Measurements from ENCODE around the gene GCSAM. TPM values are rescaled to one million over a fixed set of nuclear protein-coding genes. Genes with fewer than 3 reads are reported as not detected.

GCSAM gene
- total and polyA plus RNA-seq, 4 experiments from 2014 or later: 36.8 to 42.1 (median 41.1) TPM

DNA sequence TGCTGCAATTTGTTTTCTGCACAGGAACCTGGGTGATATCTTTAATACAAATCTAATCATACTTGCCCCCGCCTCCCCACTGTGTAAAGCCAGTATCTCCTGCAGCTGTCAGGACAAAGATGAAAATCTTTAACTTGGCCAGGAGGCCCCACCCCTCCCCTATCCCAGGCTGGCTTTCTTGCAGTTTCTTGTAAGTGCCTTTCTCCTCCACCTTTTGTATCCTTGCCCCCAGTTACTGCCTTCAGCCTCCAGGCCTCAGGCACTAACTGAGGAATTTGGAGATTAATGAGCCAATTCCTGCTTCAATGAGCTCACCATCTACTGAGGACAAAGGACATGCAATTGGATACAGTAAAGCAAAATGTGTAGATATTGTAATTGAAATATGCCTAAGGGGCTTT is 6.5 kb downstream of the GCSAM start:
- Histone ChIP-seq H3K4me3 (ENCODE audit: low read length in 2 of 2) (no peak overlapping the region), H3K27ac (ENCODE audit: low read depth, low read length) (peak overlapping the region; percentile 67), H3K9me3 (ENCODE audit: control insufficient read depth in 1 of 2, low read length in 2 of 2) (no peaks in the 10 kb centered on the region), H3K36me3 (ENCODE audit: insufficient read depth, low read length) (peaks cover 26% of the 10 kb centered on the region), H3K4me1 (ENCODE audit: insufficient read depth, low read length) (peaks cover 72% of the 10 kb centered on the region), H3K27me3 (ENCODE audit: insufficient read depth, low read length) (no peaks in the 10 kb centered on the region)
- Mint-ChIP-seq H3K4me1 (peaks cover 63 to 81% (median 73%) of the 10 kb centered on the region in 4 donors), H3K36me3 (peaks cover 50 to 52% of the 10 kb centered on the region in 2 donors), H3K9me3 (no peaks in the 10 kb centered on the region), H3K27me3 (no peaks in the 10 kb centered on the region), H3K4me3 (peak overlapping the region; percentile 58 to 76 (median 71)), H3K27ac (peak overlapping the region; percentile 78 to 97 (median 90))
- POLR2A ChIA-PET (ENCODE audit: partially characterized antibody): no interaction called here
- CTCF ChIA-PET (ENCODE audit: partially characterized antibody): interaction anchor here (0.6 to 3.7 kb wide), 3 partner anchors 11 to 20 kb away, joined by 3 to 23 read pairs (median 5); no protein-coding TSS in a partner anchor
- no peak for DNase-seq
- intact Hi-C loops (cut with micrococcal nuclease): loop anchor here (2.0 kb wide), 1 partner anchor 52 kb away; no protein-coding TSS in a partner anchor

DNA sequence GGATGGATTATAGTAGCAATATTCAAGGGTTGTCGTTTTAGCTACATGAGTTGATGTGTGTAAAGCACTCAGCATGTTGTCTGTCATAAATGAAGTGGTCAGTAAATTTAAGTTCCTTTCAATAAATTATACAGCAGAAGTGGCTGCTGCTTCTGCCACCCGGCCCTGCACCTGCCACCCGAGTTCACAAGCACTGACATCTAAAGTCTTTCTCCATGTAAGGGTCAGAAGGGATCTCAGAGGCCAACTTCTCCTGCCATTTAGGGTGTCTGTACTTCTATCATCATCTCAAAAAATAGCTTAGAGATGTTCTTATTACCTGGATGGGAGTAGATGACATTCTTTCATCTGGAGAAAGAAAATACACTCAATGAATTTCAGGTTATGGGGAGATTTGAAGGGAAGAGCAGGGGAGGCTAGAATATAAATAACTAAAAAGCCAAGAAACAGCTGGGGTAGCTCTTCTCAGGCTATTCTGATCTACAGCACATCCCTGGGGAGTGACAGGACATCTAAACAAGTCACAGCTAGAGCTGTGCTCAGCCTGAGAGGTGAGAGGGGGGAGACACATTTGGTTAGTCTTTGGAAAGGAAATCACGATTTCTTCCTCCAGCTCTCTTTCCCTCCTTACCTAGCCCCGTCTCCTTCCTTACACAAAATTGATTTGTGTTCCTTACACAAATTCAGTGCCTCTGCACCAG is 8.0 kb downstream of the GCSAM start:
- H3K9me3 Mint-ChIP-seq: no peaks in the 10 kb centered on the region
- intact Hi-C loops (cut with micrococcal nuclease): no loop called here
- H3K27ac Mint-ChIP-seq: peak overlapping the region; percentile 27 to 95 (median 74)
- ChIA-PET CTCF (ENCODE audit: partially characterized antibody) (interaction anchor here (1.2 to 2.8 kb wide), 6 partner anchors 8 to 14 kb away, joined by 3 to 15 read pairs (median 7); partner anchors contain the start of gene GCSAM), POLR2A (ENCODE audit: partially characterized antibody) (interaction anchor here (0.6 to 3.3 kb wide), 2 partner anchors 8 to 441 kb away, joined by 3 to 18 read pairs; partner anchors contain the start of gene GCSAM)
- Histone ChIP-seq H3K36me3 (ENCODE audit: insufficient read depth, low read length) (peaks cover 26% of the 10 kb centered on the region), H3K9me3 (ENCODE audit: control insufficient read depth in 1 of 2, low read length in 2 of 2) (no peaks in the 10 kb centered on the region), H3K27me3 (ENCODE audit: insufficient read depth, low read length) (no peaks in the 10 kb centered on the region), H3K4me3 (ENCODE audit: low read length in 2 of 2) (no peak overlapping the region), H3K4me1 (ENCODE audit: insufficient read depth, low read length) (peaks cover 72% of the 10 kb centered on the region), H3K27ac (ENCODE audit: low read depth, low read length) (no peak overlapping the region)
- peaks cover 44 to 50% of the 10 kb centered on the region in 2 donors for H3K36me3 Mint-ChIP-seq
- no peak for DNase-seq
- H3K4me3 Mint-ChIP-seq: peak overlapping the region in 2 of 8 donors; percentile 20 to 40
- peaks cover 62 to 79% (median 71%) of the 10 kb centered on the region in 4 donors for H3K4me1 Mint-ChIP-seq
- no peaks in the 10 kb centered on the region for H3K27me3 Mint-ChIP-seq

DNA sequence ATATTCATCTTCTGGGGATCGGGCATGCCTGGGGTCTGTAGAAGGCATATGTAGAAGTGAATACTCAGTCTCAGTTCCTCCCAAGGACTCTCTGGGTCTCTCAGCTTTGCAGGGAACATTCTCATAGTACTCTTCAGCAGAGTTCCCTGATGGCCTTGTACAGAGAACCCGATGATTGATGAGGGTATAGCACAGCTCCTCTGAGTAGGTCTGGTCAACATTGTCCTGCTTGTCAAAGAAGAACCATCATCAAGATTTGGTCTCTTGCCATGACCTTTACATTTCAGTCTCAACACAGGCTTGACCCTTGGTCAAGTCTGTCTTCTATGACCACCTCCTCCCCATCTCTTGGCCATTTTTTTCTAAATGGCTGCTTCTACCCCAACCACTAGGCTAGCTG is 9.5 kb downstream of the GCSAM start:
- Mint-ChIP-seq H3K4me1 (peaks cover 58 to 77% (median 67%) of the 10 kb centered on the region in 4 donors), H3K27ac (peak overlapping the region in 3 of 7 donors; percentile 11 to 25 (median 24)), H3K36me3 (peaks cover 44 to 46% of the 10 kb centered on the region in 2 donors), H3K9me3 (no peaks in the 10 kb centered on the region), H3K4me3 (no peak overlapping the region), H3K27me3 (no peaks in the 10 kb centered on the region)
- Histone ChIP-seq H3K4me3 (ENCODE audit: low read length in 2 of 2) (no peak overlapping the region), H3K27me3 (ENCODE audit: insufficient read depth, low read length) (no peaks in the 10 kb centered on the region), H3K4me1 (ENCODE audit: insufficient read depth, low read length) (peaks cover 67% of the 10 kb centered on the region), H3K36me3 (ENCODE audit: insufficient read depth, low read length) (peaks cover 26% of the 10 kb centered on the region), H3K9me3 (ENCODE audit: control insufficient read depth in 1 of 2, low read length in 2 of 2) (no peaks in the 10 kb centered on the region), H3K27ac (ENCODE audit: low read depth, low read length) (no peak overlapping the region)
- no peak for DNase-seq
- POLR2A ChIA-PET (ENCODE audit: partially characterized antibody): interaction anchor here (3.3 kb wide), 1 partner anchor 10 kb away, joined by 18 read pairs; the partner anchor contains the start of gene GCSAM
- intact Hi-C loops (cut with micrococcal nuclease): no loop called here
- CTCF ChIA-PET (ENCODE audit: partially characterized antibody): interaction anchor here (1.2 to 2.8 kb wide), 4 partner anchors 9 to 313 kb away, joined by 3 to 15 read pairs (median 7); partner anchors contain the start of gene GCSAM

DNA sequence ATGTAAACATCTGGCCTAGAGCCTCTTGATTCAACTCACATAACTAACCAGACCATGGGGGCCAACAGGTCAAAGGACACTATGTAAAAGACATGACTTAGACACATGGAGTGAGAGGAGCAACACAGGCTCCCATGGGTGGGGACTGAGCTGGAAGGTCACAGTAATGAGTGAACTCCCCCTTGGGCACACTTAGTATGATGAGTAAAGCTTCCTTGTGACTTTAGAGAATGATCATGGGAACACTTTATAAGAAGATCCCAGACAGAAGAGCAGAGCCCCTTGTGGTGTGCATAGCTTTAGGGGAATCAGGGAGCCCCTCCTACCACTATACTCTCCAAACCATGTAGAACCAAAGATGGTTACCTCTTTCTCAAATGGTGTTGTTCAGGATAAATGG is 10.2 kb downstream of the GCSAM start:
- Mint-ChIP-seq H3K27me3 (no peaks in the 10 kb centered on the region), H3K27ac (peak overlapping the region in 4 of 7 donors; percentile 1 to 26 (median 12)), H3K4me1 (peaks cover 52 to 75% (median 61%) of the 10 kb centered on the region in 4 donors), H3K9me3 (no peaks in the 10 kb centered on the region), H3K4me3 (no peak overlapping the region), H3K36me3 (peaks cover 44 to 46% of the 10 kb centered on the region in 2 donors)
- intact Hi-C loops (cut with micrococcal nuclease): no loop called here
- ChIA-PET CTCF (ENCODE audit: partially characterized antibody) (interaction anchor here (2.3 to 2.8 kb wide), 2 partner anchors 12 to 14 kb away, joined by 10 to 15 read pairs; no protein-coding TSS in a partner anchor), POLR2A (ENCODE audit: partially characterized antibody) (interaction anchor here (3.3 kb wide), 1 partner anchor 10 kb away, joined by 18 read pairs; the partner anchor contains the start of gene GCSAM)
- DNase-seq: no peak
- Histone ChIP-seq H3K4me3 (ENCODE audit: low read length in 2 of 2) (no peak overlapping the region), H3K4me1 (ENCODE audit: insufficient read depth, low read length) (peaks cover 60% of the 10 kb centered on the region), H3K27ac (ENCODE audit: low read depth, low read length) (no peak overlapping the region), H3K27me3 (ENCODE audit: insufficient read depth, low read length) (no peaks in the 10 kb centered on the region), H3K9me3 (ENCODE audit: control insufficient read depth in 1 of 2, low read length in 2 of 2) (no peaks in the 10 kb centered on the region), H3K36me3 (ENCODE audit: insufficient read depth, low read length) (peaks cover 26% of the 10 kb centered on the region)

DNA sequence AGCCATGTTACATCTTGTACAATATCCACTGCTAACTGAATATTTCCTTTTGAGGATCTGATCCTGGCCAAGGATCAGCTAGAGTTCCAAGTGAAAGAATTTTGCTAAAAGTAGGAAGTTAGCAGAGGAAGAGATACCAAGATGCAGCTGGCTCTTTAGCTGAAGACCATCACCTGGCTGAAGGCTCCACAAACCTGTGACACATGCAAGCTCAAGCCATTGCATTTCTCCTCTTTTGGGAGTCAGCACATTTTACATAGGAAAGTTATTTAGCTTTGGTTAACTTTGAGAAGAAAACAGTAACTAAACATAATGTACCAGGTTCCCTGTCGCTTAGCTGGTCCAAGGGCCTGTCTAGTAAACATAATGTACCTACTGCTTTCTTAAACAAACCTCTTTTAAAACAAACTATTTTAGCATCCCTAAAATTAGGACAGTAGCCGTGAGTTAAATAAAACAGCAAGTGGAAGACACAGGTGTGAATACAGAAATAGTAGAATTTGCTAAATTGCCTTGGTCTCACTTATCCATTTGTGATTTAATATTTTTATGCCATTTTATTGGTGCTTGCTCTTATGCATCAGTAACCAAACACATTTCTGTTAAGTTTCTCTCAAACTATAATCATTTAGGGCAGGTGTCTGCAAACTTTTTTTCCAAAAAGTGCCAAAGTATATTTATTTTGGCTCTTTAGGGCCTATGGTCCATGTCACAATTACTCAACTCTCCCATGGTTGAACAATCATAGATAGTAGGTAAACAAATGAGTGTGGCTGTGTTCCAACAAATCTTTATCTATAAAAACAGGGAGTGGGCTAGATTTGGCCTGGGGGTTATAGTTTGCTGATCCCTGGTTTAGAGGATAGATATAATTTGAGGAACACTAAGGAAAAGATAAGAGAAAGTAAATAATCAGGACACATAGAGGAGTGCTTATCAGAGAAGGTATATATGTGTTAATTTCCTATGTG is 11.2 kb downstream of the GCSAM start:
- POLR2A ChIA-PET (ENCODE audit: partially characterized antibody): interaction anchor here (0.9 to 1.1 kb wide), 2 partner anchors 10 to 11 kb away, joined by 4 to 7 read pairs; partner anchors contain the start of gene GCSAM
- peaks cover 43 to 66% (median 51%) of the 10 kb centered on the region in 4 donors for H3K4me1 Mint-ChIP-seq
- no peaks in the 10 kb centered on the region for H3K27me3 Mint-ChIP-seq
- peaks cover 26% of the 10 kb centered on the region for H3K36me3 ChIP-seq (ENCODE audit: insufficient read depth, low read length)
- DNase-seq: no peak
- CTCF ChIA-PET (ENCODE audit: partially characterized antibody): interaction anchor here (0.9 to 1.6 kb wide), 4 partner anchors 9 to 423 kb away, joined by 3 to 7 read pairs (median 4); no protein-coding TSS in a partner anchor
- peak overlapping the region in 4 of 7 donors; percentile 23 to 74 (median 33) for H3K27ac Mint-ChIP-seq
- H3K9me3 Mint-ChIP-seq: no peaks in the 10 kb centered on the region
- peaks cover 47% of the 10 kb centered on the region in 2 donors for H3K36me3 Mint-ChIP-seq
- no peak overlapping the region for H3K4me3 ChIP-seq (ENCODE audit: low read length in 2 of 2)
- H3K9me3 ChIP-seq (ENCODE audit: control insufficient read depth in 1 of 2, low read length in 2 of 2): no peaks in the 10 kb centered on the region
- no peaks in the 10 kb centered on the region for H3K27me3 ChIP-seq (ENCODE audit: insufficient read depth, low read length)
- H3K4me3 Mint-ChIP-seq: no peak overlapping the region
- H3K27ac ChIP-seq (ENCODE audit: low read depth, low read length): no peak overlapping the region
- peaks cover 50% of the 10 kb centered on the region for H3K4me1 ChIP-seq (ENCODE audit: insufficient read depth, low read length)
- intact Hi-C loops (cut with micrococcal nuclease): no loop called here

DNA sequence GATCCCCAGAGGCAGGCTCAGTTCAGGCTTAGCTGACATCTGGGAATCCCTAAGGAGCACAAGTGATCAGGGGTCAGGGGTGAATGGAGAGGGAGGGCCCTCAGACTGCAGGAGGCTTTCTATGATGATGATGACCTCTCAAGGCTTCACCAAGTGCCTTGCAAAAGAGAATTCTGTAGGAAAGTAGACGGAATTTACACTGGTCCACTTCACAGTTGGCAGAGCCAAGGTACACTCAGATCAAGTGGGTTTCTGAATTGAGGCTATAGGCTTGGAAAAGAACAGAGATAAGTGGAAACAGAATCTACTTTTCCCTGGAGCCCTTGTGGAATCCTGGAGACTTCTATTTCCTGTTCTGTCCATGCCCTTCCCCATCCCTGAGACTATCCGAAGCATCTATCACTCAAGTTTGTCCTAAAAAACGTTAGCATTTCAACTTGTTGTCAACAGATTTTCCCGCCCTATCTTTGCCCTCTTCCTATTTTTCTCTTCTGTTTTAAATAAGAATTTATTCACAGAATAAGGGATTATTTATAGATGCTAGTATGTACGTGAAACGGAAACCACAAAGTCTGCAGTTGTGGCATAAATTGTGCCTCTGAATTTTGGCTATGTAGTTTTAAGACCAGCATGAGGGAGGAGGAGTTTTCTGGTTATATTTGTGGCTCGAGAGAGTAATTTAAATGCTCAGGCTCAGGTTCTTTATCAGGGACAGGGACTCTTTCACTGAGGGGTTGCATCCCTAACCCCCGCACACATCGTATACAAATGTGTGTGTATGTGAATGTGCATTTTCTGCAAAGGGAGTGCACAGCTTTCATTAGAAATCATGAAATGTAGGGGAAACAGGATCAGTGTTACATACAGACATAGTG is 12.8 kb downstream of the GCSAM start:
- H3K9me3 ChIP-seq (ENCODE audit: control insufficient read depth in 1 of 2, low read length in 2 of 2): no peaks in the 10 kb centered on the region
- H3K36me3 Mint-ChIP-seq: peaks cover 33 to 35% of the 10 kb centered on the region in 2 donors
- peaks cover 29 to 49% (median 36%) of the 10 kb centered on the region in 4 donors for H3K4me1 Mint-ChIP-seq
- H3K27me3 ChIP-seq (ENCODE audit: insufficient read depth, low read length): no peaks in the 10 kb centered on the region
- peak overlapping the region; percentile 9 for H3K27ac ChIP-seq (ENCODE audit: low read depth, low read length)
- peak overlapping the region; percentile 17 to 94 (median 87) for H3K27ac Mint-ChIP-seq
- no peaks in the 10 kb centered on the region for H3K9me3 Mint-ChIP-seq
- H3K4me3 ChIP-seq (ENCODE audit: low read length in 2 of 2): no peak overlapping the region
- H3K27me3 Mint-ChIP-seq: no peaks in the 10 kb centered on the region
- intact Hi-C loops (cut with micrococcal nuclease): no loop called here
- peaks cover 20% of the 10 kb centered on the region for H3K36me3 ChIP-seq (ENCODE audit: insufficient read depth, low read length)
- POLR2A ChIA-PET (ENCODE audit: partially characterized antibody): interaction anchor here (1.5 kb wide), 1 partner anchor 9 kb away, joined by 5 read pairs; no protein-coding TSS in a partner anchor
- H3K4me1 ChIP-seq (ENCODE audit: insufficient read depth, low read length): peaks cover 33% of the 10 kb centered on the region
- DNase-seq: peak in 1 of 5 donors; percentile 35
- CTCF ChIA-PET (ENCODE audit: partially characterized antibody): interaction anchor here (0.8 to 4.1 kb wide), 6 partner anchors 8 to 411 kb away, joined by 3 to 21 read pairs (median 4); partner anchors contain the start of gene SLC9C1
- peak overlapping the region in 7 of 8 donors; percentile 39 to 75 (median 59) for H3K4me3 Mint-ChIP-seq
